ENCODE results near the gene STMN1.

STMN1 gene

DNA sequence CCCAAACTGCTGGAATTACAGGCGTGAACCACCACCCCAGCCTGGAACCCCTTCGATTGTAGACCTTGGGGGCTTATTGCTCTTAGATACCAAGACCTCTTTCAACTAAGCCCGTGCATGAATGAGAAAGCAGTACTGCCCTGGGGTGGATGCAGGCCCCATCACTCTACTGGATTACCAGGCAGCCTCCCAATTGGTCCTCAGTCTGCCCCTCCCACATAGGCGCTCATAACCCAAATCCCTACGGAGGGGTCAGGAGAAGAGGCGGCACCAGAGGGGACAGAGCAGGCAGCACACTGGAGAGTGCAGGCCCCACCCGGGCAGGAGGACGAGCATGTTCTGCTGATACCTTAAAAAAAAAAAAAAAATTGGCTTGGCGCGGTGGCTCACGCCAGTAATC lies 12.4 kb upstream of the STMN1 start:
- DNase-seq, result no peak

DNA sequence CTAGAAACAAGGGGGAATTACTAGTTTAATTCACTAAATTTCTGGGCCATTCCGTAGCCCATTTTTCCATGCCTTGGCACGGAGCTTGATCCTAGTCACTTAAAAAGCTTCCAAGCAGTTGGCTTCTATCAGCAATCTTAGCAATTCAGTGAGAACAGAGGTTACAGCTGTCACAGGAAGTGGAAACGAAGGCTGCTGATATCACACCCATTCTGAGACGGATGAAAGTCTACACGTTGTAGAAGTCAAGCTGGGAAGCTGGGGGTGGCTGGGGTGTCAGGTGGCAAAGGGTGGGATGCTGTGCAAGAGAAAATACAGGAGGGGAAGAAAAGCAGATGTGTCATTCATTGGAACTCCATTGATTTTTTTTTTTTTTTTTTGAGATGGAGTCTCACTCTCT lies 11.8 kb upstream of the STMN1 start:
- no peak for DNase-seq

DNA sequence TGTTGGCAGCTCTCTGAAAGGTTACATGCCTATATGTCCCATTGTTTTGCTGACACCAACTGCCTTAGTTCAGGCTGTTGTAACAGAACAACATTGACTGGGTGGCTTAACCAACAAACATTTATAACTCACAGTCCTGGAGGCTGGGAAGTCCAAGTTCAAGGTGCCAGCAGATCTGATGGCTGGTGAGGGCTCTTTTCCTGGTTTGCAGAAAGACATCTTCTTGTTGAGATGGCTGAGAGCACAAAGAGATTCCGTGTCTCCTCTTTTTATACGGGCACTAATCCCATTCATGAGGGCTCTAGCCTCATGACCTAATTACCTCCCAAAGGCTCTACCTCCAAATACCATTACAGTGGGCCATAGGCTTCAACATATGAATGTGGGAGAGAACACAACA lies 10.2 kb upstream of the STMN1 start:
- DNase-seq, result no peak

DNA sequence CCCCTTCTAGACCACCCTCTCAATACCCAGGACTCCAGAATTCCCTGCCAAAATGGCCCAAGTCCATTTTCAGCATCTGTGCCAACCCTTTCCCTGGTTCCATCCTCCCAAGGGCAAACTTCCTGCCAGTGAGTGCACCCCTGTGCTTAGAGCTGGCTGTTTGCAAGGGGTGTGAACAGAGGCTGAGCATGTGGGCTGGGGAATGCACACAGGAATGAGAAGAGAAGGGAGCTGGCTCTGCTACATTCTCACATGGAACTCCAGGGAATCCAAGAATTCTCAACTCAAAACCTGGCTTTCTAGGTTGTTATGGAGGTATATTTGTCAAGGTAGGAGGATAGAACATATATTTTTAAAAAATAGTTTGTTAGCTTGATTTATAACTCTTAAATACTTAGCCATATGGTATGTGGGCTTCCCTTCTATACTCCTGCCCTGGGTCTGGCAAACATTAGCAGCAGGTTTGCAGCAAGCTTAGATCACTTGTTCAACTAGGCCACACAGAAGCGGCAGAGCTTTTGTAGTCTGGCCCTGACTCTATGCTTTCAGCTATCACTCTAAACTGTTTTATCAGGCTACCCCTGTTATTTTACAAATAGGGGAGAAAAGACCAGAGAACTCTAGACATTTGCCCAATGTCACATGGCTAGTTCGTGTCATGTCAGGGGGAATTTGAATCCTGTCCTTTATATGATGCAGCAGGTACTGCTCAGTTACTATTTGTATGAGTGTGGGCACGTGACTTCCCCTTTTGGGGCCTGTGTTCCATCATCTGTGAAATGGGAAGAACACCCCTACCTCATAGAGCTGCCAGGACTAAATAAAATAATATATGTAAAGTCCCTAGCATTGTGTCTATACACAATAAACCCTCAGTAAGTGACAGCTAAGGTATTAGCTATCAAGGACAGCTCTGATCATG lies 8.1 kb upstream of the STMN1 start:
- DNase-seq, result peak; percentile 35

DNA sequence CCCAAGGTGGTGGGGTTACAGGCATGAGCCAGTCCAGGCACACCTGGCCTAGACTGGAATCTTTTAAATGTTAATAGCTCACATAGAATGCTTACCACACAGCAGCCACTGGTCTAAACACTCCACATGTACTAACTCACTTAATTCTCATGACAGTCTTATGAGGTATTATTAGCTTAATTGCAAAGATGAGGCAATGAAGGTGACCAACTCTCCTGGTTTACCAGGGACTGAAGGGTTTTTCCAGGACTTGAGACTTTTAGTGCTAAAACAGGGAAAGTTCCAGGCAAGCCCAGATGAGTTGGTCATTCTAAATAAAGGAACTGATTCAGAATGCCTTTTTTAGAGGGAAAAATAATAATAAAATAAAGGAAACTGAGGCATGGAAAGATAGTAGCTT lies 7.0 kb upstream of the STMN1 start:
- DNase-seq, result no peak

DNA sequence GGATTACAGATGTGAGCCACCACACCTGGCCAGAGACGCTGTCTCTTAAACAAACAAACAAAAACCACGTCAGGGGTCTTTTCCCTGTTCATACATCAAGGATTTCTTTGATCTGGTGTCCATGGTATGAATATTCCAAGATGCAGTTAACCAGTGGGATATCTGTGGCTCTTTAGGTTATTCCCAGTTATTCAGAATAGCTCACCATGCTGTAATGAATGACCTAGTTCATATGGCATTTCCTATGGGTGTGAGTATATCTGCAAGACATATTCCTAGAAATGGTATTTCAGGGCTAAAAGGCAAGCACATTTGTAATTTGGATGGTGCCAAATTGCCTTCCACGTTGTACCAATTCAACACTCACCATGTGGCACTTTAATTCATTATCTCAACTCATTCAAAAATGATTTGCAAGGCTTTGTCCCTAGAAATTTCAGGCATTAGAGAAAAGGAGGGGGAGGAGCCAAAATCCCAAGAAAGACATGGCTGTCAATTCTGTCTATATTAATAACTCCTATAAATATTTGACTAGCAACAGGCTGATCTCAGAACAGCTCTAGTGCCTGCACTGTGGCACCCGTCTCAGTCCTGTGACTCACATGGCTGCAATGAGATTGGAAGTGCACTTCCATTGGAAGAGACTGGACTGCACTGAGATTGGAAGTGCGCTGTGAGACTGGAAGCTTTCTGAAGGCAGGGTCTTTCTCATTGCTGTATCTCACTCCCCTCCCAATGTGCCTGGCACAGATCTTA lies 6.0 kb upstream of the STMN1 start:
- DNase-seq, result peak; percentile 85

DNA sequence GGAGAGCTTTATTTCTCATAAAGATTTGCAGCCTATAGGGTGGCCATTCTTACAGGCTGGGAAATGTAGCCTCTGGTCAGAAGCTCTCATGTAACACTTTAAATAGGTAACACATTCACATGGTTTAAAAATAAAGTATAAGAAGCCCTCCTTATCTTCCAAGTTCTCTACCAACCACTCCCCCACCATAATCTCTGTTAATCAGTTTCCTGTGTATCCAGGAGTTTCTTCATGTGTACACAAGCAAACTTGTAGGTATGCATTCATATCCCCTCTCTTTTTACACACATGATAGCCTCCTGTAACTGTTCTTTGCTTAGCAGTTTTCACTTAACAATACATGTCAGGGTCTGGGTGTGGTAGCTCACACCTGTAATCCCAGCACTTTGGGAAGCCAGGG lies 4.9 kb upstream of the STMN1 start:
- no peak for DNase-seq

DNA sequence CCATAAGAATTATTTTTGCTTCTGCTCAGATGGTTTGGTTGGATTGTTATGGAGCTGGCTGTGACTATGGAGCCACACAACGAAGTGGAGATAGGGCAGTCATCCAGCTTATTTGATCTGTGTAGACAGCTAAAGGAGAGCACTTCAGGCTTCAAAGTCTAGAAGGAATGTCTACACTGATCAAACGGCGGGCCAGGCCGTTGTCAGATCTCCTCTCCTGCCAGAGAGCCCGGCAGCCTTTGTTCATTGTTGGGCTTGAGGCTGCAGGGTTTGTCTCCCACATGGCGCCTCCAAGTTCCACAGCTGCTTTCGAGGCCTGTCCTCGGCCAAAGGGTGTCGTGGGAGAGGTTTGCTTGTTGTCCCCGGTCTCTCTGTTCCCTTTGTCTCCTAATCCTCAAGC lies 2.8 kb upstream of the STMN1 start:
- no peak for DNase-seq

DNA sequence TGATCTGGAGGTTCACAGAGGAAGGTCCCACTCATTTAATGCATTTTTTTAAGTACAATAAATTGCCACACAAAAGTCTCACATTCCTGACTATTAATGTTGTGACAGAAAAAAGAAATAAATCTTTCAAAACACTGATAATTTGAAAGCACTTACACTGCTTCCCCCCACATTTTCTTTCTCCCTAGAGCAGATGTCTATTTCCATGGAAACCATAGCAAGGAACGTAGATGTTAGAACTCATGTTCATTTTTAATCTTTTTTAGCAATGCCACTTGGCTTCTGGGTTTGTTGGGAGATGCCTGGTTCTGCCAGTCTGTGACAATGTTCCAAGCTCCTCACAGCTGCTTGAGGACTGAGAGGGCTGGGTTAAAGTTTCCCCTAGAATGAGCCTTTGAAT lies 1.9 kb upstream of the STMN1 start:
- no peak for DNase-seq

DNA sequence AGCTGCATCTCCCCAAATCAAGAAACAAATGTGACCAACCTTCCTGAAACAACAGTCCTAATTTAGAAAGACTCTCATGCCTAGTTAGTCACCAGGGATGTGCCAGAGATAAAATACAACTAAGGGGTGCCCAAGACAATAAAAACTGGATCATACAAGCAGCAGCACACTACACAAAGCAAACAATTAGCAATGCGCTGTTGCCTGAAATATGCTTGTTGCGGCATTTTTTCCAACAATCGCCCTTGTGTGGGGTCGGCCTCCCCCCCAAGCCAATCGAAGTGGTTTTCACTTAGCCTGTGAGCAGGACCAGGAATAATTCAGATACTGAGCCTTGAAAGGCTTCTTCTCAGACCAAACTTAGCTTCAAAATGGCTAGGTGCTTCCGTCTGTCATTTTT lies 1.4 kb upstream of the STMN1 start:
- no peak for DNase-seq

DNA sequence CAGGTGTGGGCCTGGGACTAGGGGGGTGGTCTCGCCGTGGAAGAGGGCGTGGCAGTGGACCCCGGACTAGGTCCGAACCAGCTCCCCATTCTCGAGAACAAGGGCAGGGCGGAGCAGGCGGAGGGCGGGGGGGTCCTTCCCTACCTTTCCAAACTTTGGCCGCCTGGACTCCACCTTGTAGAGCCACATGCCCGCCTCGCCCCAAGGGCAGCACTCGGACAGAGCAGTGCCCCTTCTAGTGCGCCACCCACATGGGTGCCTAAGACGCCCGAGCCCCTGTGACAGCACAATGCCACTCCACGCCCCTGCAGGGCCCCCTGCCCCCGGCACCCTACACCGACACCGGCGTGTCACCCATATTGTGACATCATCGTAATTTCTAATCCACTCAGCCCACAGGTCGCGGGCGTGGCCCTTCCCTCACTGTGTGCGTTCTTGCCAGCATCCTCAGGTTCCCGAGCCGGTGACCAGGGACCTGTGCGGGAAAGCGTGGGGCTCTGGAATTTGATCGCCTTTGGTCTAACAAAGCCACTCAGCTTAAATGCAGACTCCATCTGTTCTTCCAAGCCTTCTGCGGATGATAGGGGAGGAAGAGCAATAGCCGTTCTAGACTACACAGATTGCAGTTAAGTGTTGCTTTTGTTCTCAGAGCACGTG lies 553 bp upstream of the STMN1 start:
- DNase-seq, result no peak

DNA sequence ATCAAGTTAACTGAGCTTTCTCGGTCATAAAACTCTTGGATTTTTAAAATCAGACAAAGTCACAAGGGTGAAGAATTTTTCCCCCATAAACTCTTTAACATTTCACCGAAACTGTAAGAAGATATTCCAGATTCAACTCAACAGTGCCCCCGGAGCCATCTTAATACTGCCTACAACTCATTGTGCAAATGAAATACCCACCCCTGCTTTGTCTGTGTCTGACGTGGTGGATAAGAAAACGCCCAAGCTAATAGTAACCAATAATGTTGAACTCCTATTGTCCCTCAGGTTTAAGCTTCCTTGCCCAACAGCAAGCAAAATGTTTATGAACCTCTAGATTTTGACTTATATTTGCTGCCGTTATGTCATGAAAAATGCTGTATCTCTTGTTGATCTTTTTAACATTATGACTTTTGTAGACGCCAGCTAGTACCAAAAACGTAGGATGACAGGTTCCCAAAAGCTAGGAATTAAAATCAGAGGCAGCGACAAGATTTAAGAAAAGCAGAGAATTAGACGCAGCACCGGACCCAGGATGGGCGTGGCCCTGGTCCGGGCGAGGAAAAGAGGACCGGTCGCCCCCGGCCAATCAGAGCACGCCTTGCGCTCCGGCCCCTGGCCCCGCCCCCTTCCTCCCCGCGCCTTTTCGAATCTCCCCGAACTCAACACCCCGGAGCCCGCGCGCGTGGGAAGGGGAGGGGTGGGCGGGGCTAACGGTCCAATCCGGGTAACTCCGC lies 1.1 kb downstream of the STMN1 start:
- peak; percentile 92 for DNase-seq

DNA sequence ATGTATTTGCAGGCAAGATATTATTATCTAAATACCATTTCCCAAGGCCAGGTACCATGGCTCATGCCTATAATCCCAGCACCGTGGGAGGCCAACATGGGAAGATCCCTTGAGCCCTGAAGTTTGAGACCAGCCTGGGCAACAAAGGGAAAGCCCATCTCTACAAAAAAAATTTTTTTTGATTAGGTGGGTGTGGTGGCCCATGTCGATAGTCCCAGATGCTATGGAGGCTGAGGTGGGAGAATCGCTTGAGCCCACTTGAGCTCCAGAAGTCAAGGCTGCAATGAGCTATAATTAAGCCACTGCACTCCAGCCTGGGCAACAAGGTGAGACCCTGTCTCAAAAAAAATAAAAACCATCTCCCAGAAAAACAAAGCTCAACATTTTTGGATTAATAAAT lies 2.2 kb downstream of the STMN1 start:
- no peak for DNase-seq

DNA sequence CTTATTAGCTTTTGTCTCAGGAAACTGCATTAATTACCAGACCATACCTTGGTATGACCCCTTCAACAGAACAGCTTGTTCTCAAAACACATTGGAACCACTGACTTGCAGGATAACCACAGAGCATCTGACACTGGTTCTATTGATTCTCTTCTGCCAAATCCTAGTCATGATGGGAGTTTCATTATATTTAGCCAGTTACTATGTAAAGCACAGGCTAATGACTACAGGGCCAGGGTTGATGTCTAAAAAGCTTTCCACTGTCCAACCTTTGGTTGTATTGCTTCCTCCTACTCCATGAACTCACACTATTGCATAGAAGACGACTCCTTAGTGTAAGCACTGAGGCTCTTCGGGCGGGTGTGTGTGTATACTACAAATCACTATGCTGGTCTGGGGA lies 3.8 kb downstream of the STMN1 start:
- DNase-seq, result no peak

DNA sequence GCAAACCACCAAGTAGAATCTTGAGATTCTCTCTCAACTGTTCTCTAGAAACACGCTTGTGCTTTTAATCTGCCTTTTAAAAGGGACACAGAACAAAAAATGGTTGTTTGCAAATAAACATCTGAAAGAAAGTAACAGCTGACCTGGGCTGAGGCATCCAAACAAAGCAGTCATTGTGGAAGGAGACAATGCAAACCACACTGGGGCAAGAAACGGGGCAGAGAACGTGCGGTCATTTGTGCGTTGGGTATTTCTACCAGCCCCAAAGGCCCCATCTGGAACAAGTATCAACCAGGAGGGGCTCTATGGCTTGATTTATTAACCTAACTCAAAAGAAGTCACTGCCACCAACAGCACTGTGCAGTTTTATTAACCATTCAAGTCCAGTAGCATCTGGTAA lies 6.0 kb downstream of the STMN1 start:
- no peak for DNase-seq

DNA sequence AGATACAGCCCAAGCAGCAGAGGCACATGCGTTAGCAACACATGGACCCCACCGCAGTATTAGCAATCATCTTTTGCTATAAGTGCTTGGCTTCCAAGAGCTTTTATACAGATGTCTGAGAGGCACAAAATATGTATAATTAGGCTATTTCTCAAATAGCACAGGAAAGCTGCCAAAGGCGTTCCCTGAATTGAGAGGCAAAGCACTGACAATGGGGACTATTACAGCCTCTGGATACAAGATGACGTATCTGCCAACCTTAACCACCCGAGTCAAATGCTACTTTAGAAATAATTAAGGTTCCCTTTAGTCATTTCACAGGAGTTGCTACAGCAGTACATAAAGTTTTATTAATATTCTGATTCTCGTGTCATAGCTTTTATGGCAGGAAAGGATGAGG lies 6.4 kb downstream of the STMN1 start:
- DNase-seq, result no peak

DNA sequence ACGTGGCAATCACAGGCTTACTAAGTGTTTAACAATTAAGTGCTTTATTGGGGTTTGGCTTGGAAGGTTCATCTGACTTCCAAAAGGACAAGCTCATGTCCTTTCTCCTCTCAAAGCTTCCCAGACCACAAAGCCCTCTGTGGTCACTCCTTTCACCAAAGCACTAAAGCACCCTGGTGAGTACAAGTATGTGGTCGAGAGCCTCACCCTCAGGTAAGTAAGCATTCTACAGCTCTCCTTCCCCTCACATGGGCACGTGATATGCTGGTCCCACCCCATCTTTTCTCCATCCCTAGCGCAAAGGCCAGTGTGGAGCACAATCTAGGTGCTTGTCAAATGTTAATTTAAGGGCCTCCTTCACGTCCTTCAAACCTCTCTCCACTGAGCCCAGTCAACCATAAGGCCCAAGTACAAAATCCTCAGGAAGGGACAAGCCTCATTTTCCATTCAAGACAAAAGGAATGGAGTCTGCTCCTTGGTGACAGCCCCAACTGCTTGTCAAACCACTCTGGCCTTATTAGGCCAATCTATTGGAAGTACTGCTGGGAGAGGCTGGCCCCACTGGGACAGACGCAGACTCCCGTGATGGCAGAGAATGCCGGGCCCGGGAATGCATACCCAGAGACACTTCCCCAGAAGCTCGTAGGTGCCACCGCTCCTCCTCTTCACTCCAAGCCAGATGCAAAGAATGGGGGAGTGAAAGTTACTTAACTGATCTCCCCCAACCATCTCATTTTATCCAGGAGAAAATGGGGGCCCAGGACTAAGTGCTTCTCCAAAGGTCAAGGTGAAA lies 7.8 kb downstream of the STMN1 start:
- DNase-seq, result no peak

DNA sequence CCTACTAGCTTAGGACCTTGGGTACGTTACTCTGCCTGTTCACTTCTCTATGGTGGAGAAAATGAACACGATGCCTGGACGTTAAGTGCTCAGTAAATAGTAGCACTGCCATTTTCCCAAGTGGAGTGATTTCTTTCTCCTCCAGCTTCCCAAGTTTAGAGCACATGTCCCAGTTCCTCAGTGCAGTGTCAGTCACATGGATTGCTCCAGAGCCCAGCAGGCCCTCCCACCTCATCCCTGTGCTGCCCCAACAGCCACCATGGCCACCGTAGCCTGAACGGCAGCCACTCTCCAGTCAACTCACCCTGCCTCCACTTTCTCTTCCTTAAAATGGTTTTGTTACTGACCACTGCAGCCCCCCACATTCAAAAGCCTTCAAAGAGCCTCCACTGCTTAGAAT lies 8.5 kb downstream of the STMN1 start:
- DNase-seq, result no peak

DNA sequence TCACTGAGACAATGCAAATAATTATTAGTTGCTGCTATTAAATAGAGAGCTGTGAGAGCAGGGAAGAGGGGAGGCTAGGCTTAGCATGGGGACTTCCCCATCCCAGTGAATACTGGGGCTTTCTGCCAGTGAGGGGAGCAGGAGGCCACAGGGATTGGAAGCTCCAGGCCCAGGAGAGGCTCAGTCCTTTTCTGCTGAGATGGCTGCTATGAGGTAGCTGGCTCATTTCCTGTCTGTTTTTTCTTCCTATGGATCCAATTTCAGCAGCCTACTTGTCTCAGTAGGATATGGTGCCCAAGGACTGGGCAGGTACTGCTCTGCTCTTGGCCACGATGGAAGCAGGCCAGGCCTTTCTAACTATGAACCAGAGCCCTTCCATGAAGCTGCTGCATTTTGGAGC lies 10.0 kb downstream of the STMN1 start:
- DNase-seq, result peak; percentile 54

DNA sequence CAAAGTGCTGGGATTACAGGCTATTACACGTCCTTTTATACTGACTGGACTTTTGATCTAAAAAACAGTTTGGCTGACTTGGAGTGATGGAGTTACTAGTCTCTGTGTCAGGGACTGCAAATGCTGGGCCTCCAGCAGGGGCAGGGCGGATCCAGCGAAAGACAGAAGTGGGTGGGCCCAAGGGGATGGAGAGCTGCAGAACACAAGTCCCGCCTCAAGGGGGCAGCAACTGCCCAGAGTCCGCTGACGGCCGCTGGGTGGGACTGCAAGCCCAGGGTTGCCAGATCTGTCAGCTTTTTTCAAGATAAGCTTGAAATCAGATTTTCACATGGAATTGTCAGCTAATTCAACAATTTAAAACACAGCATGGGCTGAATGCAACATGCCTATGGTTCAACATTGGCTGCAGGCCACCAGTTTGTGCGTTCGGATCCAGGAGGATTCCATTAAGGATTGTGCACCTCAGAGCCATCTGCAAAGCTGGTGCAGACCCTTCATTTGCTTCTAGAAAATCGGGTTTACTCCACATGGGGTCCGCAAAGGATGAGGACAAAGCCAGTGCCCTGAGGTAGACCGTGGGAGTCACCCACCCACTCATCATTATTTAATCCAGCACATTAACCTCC lies 10.7 kb downstream of the STMN1 start:
- peak; percentile 92 for DNase-seq

DNA sequence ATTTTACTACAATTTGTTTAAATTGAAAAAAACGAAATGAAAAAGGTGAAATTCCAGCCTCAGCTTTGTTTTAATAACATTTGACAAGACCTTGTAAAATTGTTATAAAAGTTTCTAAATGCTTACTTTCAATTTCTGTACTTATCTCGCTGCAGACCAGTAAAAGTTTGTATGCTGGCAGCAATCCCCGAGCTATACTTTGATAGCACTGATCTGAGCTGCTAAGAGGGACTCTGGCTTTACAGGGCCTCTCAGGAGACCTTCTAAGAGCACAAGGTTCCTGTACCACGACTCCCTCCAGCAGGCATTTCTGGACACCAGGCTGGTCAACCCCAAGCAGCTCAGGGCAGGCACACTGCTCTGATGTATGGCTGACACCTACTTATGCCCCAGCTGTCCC lies 13.1 kb downstream of the STMN1 start:
- DNase-seq, result no peak

DNA sequence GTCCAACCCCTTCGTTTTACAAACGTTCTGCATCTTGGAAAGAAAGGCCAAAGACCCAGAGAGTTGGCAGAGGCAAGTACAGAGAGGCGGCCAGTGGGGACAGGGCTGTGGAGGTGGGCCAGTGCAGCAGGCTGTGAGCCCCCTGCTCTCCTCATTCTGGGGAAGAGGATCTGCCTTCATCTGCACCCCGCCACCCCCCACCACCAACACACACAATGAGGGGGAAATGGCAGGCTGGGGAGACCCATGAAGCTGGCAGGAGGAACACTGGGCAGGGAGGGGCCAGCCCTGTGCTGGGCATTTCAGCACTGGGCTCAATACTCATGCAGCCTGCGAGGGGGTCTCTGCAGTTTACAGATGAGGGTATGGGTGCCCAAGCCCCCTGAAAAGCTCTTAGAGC lies 14.6 kb downstream of the STMN1 start:
- no peak for DNase-seq

Measured in fibroblast of upper back skin (primary cell).